Lower lobe of right lung (tissue), 2 donors: ENCODE measurements around the gene PHRF1. TPM values are rescaled to one million over a fixed set of nuclear protein-coding genes. Genes with fewer than 3 reads are reported as not detected.

Experiments used
- ATAC-seq, 2 donors: fragments of 200-7000 bp; cut with Tn5 transposase; one replicate each; pipeline ENCODE4 v1.9.1; 2020 to 2022; ENCODE audit warnings: mild to moderate bottlenecking in 2 of 2, moderate library complexity in 2 of 2
- DNase-seq: peaks from one replicate; pipeline ENCODE4 v3.0.0-alpha.2; 2020
- H3K27ac ChIP-seq: fragments of 200-600 bp; one replicate; pipeline ENCODE4 v1.8.0; 2022
- H3K27me3 ChIP-seq: fragments of 200-600 bp; one replicate; pipeline ENCODE4 v1.8.0; 2022; ENCODE audit warnings: low read depth
- H3K36me3 ChIP-seq: fragments of 200-600 bp; one replicate; pipeline ENCODE4 v1.8.0; 2022; ENCODE audit warnings: mild to moderate bottlenecking
- H3K4me1 ChIP-seq: fragments of 200-600 bp; one replicate; pipeline ENCODE4 v1.8.0; 2022
- H3K4me3 ChIP-seq: fragments of 200-600 bp; one replicate; pipeline ENCODE4 v1.8.0; 2022; ENCODE audit warnings: mild to moderate bottlenecking
- H3K9me3 ChIP-seq: fragments of 200-600 bp; one replicate; pipeline ENCODE4 v1.8.0; 2022
- intact Hi-C: fragments of 100-400 bp; cut with DNase I; formaldehyde crosslinking; loops from one replicate; pipeline ENCODE4 v1.11.0; 2022
- total RNA-seq: library from RNA; stranded (reverse); fragmentation: NEBNext Ultra II Directional; extraction: Animal tissue kit (Norgen Biotek cat#: 25700); gene quantifications from one replicate; pipeline ENCODE4 v1.2.1, GENCODE V29; 2021
- TF ChIP-seq, protein P1 (sequence below): fragments of 200-600 bp; IDR thresholded peaks from one replicate; pipeline ENCODE4 v1.8.0; 2022; ENCODE audit warnings: antibody characterized with exemption, mild to moderate bottlenecking
- donor health status: DM: no; HTN: yes; CAD: no; lungs with severe emphysema.

The PHRF1 gene
- total RNA-seq, 1 donor from 2014 or later: 31.5 TPM

DNA sequence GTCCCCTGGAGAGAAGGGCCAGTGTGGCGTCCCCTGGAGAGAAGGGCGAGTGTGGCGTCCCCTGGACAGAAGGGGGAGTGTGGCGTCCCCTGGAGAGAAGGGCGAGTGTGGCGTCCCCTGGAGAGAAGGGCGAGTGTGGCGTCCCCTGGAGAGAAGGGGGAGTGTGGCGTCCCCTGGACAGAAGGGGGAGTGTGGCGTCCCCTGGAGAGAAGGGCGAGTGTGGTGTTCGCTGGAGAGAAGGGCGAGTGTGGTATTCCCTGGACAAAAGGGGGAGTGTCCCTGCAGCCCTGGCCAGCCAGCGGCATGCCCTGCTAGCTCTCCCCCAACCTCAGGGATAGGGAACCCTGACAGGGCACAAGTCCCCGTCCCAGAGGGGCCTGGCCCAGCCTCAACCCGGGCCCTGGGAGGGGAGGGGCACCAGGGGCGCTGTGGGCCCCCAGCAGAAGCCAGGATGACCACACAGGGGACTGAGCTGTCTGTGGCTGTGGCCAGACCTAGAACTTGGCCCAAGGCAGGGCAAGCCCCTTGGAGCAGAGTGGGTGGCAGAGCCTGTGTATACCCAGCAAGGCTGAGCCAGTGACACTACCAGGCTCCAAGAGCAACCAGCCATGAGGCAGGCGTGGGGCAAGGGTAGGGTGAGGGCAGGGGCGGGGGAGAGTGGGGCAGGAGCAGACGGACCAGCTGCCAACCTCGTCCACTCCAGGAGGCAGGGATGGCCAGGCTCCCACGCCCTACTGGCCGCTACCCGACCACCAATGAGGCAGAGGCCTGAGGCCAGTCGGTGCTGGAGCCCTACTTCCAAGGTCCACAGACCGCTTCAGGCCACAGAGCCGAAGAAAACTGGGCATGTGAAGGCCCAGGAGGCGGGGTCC is 45.1 kb upstream of the PHRF1 start:
- no peak for DNase-seq
- TF ChIP-seq, protein P1, sequence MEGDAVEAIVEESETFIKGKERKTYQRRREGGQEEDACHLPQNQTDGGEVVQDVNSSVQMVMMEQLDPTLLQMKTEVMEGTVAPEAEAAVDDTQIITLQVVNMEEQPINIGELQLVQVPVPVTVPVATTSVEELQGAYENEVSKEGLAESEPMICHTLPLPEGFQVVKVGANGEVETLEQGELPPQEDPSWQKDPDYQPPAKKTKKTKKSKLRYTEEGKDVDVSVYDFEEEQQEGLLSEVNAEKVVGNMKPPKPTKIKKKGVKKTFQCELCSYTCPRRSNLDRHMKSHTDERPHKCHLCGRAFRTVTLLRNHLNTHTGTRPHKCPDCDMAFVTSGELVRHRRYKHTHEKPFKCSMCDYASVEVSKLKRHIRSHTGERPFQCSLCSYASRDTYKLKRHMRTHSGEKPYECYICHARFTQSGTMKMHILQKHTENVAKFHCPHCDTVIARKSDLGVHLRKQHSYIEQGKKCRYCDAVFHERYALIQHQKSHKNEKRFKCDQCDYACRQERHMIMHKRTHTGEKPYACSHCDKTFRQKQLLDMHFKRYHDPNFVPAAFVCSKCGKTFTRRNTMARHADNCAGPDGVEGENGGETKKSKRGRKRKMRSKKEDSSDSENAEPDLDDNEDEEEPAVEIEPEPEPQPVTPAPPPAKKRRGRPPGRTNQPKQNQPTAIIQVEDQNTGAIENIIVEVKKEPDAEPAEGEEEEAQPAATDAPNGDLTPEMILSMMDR: no peak
- H3K27ac ChIP-seq: no peak overlapping the region
- H3K36me3 ChIP-seq: peaks cover 33% of the 10 kb centered on the region
- ATAC-seq: no peak
- H3K27me3 ChIP-seq: no peaks in the 10 kb centered on the region
- H3K9me3 ChIP-seq: no peaks in the 10 kb centered on the region
- no peak overlapping the region for H3K4me3 ChIP-seq
- intact Hi-C loops: no loop called here
- peaks cover 15% of the 10 kb centered on the region for H3K4me1 ChIP-seq

DNA sequence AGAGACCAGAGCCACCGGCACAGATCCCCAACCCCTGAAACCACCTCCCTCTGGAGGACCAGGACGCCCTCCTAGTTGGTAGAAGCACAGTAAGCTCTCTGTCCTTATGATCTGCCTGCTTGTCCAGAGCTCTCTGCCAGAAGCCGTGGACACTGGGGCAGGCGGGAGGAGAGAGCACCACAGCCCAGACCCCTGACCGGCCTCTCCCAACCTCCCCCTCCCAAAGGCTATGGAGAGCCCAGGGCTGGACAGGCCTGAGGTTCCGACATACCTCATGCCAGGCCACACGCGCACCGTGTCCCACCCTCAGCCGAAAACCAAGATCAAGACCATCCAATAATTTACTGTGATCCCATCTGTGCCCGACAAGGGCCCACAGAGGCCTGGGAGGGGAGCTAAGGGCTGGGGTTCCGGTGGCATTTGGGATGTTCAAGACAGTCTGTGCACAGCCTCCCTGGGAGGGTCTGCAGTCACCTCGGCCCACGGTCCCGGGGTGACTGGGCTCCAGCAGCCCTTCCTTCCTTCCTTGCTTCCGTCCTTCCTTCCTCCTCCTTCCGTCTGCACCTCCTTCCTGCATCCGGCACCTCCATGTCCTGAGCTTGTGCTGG is 44.2 kb upstream of the PHRF1 start:
- TF ChIP-seq, protein P1: no peak
- H3K27me3 ChIP-seq: no peaks in the 10 kb centered on the region
- intact Hi-C loops: no loop called here
- H3K4me3 ChIP-seq: no peak overlapping the region
- no peak for DNase-seq
- peaks cover 33% of the 10 kb centered on the region for H3K36me3 ChIP-seq
- no peak overlapping the region for H3K27ac ChIP-seq
- H3K9me3 ChIP-seq: no peaks in the 10 kb centered on the region
- ATAC-seq: no peak
- peaks cover 24% of the 10 kb centered on the region for H3K4me1 ChIP-seq

DNA sequence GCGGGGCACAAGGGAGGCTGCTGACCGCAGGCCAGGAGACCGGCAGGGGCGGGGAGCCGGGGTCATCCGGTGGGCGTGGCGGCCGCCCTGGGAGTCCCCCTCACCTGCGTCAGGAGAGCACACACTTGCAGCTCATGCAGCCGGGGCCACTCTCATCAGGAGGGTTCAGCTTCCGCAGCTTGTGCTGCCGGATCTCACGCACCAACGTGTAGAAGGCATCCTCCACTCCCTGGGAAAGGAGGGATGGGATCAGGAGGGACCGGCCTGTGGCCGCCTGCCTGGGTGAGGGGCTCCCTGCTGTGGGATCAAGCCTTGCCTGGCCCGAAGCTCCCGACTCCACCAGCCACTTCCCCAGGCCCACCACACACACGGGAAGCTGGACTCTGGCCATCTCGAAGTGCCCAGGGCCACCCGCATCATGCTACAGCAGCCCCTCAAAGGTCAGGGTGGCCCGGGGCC is 43.7 kb upstream of the PHRF1 start:
- Histone ChIP-seq H3K4me3 (no peak overlapping the region), H3K9me3 (no peaks in the 10 kb centered on the region), H3K4me1 (peaks cover 29% of the 10 kb centered on the region), H3K27ac (no peak overlapping the region), H3K36me3 (peaks cover 33% of the 10 kb centered on the region), H3K27me3 (peaks cover under 1% of the 10 kb centered on the region)
- no peak for DNase-seq
- ATAC-seq: no peak
- TF ChIP-seq, protein P1: no peak
- intact Hi-C loops: no loop called here

DNA sequence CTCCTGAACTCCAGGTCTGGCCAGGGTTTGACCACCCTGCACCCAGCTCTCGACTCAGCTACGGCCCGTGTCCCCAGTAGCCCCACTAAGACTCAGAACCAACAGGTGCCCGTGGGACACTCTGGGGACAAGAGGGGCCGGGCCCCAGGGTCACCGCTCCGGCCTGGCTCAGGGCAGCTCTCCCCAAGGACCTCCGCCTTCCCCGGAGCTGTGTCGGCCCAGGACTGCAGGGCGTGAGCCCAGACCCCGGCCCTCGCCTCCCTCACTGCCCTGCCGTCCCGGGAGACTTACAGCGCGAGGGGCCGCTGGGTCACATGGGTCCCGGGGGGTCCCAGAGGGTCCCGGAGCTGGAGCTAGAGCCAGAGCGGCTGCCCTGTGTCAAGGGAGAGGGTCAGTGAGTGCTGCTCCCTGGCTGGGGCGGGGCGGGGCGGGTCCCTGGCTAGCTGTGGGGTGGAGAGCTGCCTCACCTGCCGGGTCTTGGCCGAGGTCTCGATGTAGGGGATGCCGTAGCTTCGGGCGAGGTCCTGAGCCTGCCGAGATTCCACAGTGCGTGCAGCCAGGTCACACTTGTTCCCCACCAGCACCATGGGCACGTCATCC is 43.2 kb upstream of the PHRF1 start:
- peaks cover 4% of the 10 kb centered on the region for H3K27me3 ChIP-seq
- H3K27ac ChIP-seq: no peak overlapping the region
- intact Hi-C loops: no loop called here
- peaks cover 34% of the 10 kb centered on the region for H3K4me1 ChIP-seq
- DNase-seq (no peak), ATAC-seq (no peak)
- no peak overlapping the region for H3K4me3 ChIP-seq
- no peaks in the 10 kb centered on the region for H3K9me3 ChIP-seq
- TF ChIP-seq, protein P1: no peak
- peaks cover 33% of the 10 kb centered on the region for H3K36me3 ChIP-seq

DNA sequence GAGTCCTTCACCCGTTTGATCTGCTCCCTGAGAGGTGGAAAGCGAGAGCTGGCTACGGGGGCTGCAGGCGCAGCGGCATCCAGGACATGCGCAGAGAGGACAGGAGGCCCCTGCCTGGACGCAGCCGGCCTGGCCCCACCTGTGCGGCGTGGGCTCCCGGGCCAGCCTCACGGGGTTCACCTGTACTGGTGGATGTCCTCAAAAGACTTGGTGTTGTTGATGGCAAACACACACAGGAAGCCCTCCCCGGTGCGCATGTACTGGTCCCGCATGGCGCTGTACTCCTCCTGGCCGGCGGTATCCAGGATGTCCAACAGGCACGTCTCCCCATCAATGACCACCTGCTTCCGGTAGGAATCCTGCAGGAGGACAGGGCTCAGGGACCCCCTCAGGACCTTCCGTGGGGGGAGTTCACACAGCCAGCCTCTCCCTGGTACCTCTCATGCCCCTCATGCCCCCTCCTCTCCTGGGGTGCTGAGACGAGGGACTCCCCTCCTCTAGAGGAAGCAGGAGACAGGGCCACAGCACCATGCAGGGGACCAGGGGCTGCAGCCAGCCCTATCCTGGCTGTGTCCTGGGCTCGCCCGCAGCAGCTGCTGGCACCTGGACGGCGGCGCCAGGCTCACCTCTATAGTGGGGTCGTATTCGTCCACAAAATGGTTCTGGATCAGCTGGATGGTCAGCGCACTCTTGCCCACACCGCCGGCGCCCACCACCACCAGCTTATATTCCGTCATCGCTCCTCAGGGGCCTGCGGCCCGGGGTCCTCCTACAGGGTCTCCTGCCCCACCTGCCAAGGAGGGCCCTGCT is 42.5 kb upstream of the PHRF1 start:
- Histone ChIP-seq H3K27ac (peak overlapping the region; percentile 59), H3K36me3 (peaks cover 33% of the 10 kb centered on the region), H3K27me3 (peaks cover 4% of the 10 kb centered on the region), H3K9me3 (no peaks in the 10 kb centered on the region), H3K4me3 (peak overlapping the region; percentile 80), H3K4me1 (peaks cover 34% of the 10 kb centered on the region)
- DNase-seq (no peak), ATAC-seq (no peak)
- TF ChIP-seq, protein P1: no peak
- intact Hi-C loops: no loop called here
